ENCODE measurements around the gene C4orf51.

C4orf51 gene

GRCh38 chr4:145755802-145756201 lies 75.9 kb downstream of the C4orf51 start:
- DNase-seq (ENCODE audit: extremely low read depth in 1 of 2, low read depth in 1 of 2) = no peak

GRCh38 chr4:145756244-145756643 lies 76.3 kb downstream of the C4orf51 start:
- no peak for DNase-seq (ENCODE audit: extremely low read depth in 1 of 2, low read depth in 1 of 2)

DNA sequence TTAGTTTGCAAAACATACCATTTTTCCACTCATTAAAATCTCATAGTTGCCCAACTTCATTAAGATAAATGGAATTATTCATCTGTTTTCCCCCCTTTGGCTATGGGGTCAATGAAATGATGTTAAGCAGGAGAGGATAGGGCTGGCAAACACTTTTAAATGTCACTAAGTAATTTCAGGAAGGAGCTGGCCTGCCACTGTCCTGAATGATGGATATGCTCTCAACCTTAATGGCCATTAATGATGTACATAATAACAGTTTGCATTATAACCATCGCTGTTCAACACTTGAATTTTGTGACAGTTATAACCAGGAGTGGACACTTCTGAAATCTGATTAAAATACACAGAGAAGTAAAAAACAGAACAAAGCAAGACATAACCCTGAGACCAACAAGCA lies 77.2 kb downstream of the C4orf51 start:
- DNase-seq (ENCODE audit: extremely low read depth in 1 of 2, low read depth in 1 of 2) = no peak

DNA sequence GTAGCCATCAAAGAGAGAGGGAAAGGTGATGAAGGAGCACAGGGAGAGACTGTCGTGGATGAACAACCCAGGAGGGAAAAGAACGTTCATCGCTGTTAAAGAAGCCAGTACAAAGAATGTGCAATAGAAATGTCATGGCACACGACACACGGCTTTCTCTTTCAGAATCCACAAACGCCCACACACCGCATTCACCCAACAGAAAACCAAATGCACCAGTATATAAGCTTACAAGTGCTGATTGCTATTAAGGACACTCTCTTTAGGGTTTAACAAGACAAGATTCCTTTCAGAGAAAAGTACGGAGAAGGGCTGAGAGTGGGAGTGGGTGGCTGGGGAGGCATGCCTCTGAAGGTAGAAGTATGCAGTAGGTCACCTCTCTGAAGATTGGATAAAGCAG lies 80.2 kb downstream of the C4orf51 start:
- no peak for DNase-seq (ENCODE audit: extremely low read depth in 1 of 2, low read depth in 1 of 2)

DNA sequence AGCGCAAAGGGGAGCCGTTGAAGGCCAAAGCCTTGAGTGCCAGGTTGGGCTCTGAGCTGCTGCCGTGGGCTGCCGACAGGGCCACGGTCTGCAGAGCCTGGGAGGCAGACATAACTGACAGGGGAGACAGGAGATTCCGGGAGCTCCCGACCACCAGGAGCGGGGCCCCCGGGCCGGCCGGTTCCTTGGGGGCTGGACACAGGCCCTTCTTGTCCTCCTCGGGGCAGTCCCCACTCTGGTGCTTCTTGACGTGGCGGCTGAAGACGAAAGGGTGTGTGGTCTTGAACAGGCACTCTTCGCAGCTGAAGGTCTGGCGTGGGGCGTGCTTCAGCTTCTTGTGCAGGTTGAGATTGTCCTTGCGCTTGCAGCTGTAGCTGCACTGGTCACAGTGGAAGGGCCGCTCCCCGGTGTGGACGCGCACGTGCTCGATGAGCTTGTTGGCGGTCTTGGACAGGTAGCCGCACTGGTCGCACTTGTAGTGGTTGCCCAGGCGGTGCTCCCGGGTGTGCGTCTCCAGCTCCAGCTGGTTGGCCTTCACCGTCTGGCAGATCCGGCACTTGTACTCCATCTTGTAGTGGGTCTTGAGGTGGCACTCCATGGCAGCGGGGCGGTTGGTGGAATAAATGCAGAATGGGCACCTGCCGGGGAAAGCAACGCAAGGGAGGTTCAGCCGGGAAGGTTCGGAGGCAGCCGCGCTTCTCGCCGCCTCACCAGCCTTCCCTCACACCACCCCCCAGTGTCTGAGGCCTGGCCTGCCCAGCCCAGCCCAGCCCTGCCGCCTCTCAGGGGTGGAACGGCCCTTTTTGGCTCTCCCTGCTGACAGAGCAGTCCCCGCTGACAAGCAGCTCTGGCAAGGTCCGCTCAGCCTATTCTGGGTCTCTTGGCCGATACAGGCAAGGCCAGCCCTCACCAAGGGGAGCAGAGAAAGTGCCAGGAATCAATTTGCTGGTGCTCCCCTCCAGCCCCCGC lies 81.3 kb downstream of the C4orf51 start:
- no peak for DNase-seq (ENCODE audit: extremely low read depth in 1 of 2, low read depth in 1 of 2)

GRCh38 chr4:145762719-145763118 lies 82.8 kb downstream of the C4orf51 start:
- no peak for DNase-seq (ENCODE audit: extremely low read depth in 1 of 2, low read depth in 1 of 2)

- DNase-seq (ENCODE audit: extremely low read depth in 1 of 2, low read depth in 1 of 2) = no peak
Measured at GRCh38 chr4:145763399-145763798, 83.5 kb downstream of the C4orf51 start.

GRCh38 chr4:145766273-145766672 lies 86.3 kb downstream of the C4orf51 start:
- no peak for DNase-seq (ENCODE audit: extremely low read depth in 1 of 2, low read depth in 1 of 2)

GRCh38 chr4:145769450-145770037 lies 89.6 kb downstream of the C4orf51 start:
- no peak for DNase-seq (ENCODE audit: extremely low read depth in 1 of 2, low read depth in 1 of 2)

DNA sequence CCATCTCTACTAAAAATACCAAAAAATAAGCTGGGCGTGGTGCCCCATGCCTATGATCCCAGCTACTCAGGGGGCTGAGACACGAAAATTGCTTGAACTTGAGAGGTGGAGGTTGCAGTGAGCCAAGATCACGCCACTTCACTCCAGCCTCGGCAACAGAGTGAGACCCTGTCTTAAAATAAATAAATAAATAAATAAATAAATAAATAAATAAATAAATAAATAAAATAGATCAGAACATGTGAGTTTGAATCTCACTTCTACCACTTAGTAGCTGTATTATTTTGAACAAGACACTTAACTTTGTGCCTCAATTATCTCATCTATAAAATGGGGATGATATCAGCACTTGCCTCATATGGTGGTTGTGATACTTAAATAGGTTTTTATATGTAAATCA lies 90.2 kb downstream of the C4orf51 start:
- DNase-seq (ENCODE audit: extremely low read depth in 1 of 2, low read depth in 1 of 2) = no peak

- DNase-seq (ENCODE audit: extremely low read depth in 1 of 2, low read depth in 1 of 2) = no peak
Measured at GRCh38 chr4:145772347-145772746, 92.4 kb downstream of the C4orf51 start.

DNA sequence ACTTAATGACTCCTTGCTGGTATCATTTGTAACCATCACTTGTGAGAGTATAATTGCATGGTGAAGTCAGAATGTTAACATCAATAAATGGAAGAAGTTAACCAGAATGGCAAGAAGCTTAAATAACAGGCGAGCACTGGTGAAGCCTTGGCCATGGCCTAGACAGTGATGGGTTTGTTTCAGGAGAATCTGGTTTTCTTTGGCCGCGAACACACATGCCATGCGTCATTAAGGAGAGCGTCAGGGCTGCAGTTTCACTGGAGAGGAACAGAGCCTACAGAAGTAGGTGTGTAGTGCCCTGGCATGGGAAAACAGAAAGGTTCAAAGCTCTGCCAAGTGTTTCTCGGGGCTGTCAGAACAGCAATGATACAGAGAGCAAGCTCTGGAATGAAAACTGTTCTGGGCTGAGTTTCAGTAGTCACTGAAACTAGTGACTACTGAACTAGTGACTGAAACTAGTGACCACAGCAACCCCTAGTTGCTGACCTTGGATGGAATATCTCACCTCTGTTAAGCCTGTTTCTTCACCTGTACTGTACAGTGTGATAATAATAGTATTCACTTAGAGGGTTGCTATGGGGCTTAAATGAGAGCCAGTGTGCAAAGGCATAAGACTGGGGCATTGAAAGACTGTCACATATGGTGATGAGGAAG lies 93.8 kb downstream of the C4orf51 start:
- DNase-seq (ENCODE audit: extremely low read depth in 1 of 2, low read depth in 1 of 2) = no peak

DNA sequence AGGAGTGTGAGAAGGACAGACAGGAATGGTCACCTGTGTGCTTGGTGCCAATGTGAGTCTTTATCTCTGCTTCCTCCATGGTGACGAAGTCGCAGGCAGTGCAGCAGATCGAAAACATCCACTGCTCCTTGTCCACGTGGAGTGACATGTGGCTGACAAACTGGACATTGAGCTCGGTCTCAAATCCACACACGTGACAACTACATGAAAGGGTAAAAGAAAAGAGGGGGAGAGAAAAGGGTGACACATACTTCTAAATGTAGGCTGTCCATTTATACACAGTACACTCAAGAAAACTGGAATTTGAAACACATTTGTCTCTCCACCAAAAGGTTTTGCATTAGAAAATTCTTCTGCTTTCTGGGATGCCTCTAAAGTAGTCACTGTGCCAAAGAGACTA lies 94.5 kb downstream of the C4orf51 start:
- DNase-seq (ENCODE audit: extremely low read depth in 1 of 2, low read depth in 1 of 2) = no peak

- no peak for DNase-seq (ENCODE audit: extremely low read depth in 1 of 2, low read depth in 1 of 2)
Measured at GRCh38 chr4:145775406-145775805, 95.5 kb downstream of the C4orf51 start.

DNA sequence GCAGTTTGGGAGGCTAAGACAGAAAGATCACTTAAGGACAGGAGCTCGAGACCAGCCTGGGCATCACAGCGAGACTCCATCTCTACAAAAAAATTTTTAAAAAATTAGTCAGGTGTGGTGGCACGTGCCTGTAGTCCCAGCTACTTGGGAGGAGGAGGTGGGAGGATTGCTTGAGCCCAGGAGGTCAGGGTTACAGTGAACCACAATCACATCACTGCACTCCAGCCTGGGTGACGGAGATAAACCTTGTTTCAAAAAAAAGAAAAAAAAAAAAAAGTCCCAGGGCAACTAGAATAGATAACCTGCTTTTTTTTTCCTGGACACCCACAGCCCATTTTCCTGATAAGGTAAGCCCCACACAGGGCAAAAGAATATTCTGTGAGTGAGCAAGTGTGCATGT lies 96.3 kb downstream of the C4orf51 start:
- DNase-seq (ENCODE audit: extremely low read depth in 1 of 2, low read depth in 1 of 2) = no peak

- no peak for DNase-seq (ENCODE audit: extremely low read depth in 1 of 2, low read depth in 1 of 2)
Measured at GRCh38 chr4:145779319-145779801, 99.4 kb downstream of the C4orf51 start.

DNA sequence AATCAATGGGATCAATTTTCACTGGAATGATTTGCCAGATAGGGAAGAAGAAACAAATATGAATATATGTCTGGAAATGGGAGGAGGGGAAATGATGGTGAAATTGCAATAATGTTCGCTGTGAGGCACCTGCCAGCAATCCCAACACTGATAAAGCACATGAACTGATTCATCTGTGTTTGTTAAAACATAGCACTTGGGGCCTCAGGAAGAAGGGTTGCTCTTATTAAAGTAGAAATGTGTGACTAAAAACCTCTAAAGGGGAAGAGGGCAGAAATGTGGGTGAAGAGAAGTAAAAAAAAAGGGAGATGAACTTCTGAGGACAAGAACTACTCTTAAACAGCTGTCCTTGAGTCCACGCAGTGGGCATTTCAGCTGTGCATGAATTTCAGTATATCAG lies 101.4 kb downstream of the C4orf51 start:
- DNase-seq (ENCODE audit: extremely low read depth in 1 of 2, low read depth in 1 of 2) = no peak
